SK-N-SH (cell line): Measurements from ENCODE around the gene ARHGAP15. TPM values are rescaled to one million over a fixed set of nuclear protein-coding genes. Genes with fewer than 3 reads are reported as not detected.

Experiments used
- CTCF ChIA-PET: fragments of 300-600, 350-600 bp; formaldehyde crosslinking; extraction: SDS; loops from one replicate; lab custom pipeline; 2021; lab: Yijun Ruan, JAX
- POLR2A ChIA-PET: fragments of 350-600 bp; sonication (Branson Sonifier 250); formaldehyde crosslinking; extraction: SDS; loops from one replicate; lab custom pipeline; 2020; ENCODE audit warnings: antibody characterized with exemption, inconsistent platforms; lab: Yijun Ruan, JAX
- DNase-seq: peaks from one replicate; pipeline ENCODE4 v3.0.0; 2012
- H2AFZ ChIP-seq: fragments of 200-600 bp; sonication (generic); 2 replicates; pipeline ENCODE4 v1.8.1; 2016; ENCODE audit warnings: antibody characterized with exemption, mild to moderate bottlenecking, low read depth
- H3F3A ChIP-seq: fragments of 200-600 bp; sonication (generic); replicated peaks from 2 replicates; pipeline ENCODE3; 2016; ENCODE audit warnings: antibody characterized with exemption, mild to moderate bottlenecking; ENCODE audit not compliant: insufficient read depth
- H3K27ac ChIP-seq, 2 experiments: fragments of 200-500 bp in 1 of 2; fragments of 200-600 bp in 1 of 2; sonication (Bioruptor generic) in 1 of 2; sonication (generic), shearing (Covaris generic) in 1 of 2; 2 replicates each; pipeline versions ENCODE4 v1.5.1 to v1.6.1; 2014 to 2016; ENCODE audit warnings: low read depth in 2 of 2, inconsistent platforms in 1 of 2, low read length in 1 of 2, mild to moderate bottlenecking in 1 of 2, mixed read lengths in 1 of 2
- H3K27me3 ChIP-seq: fragments of 200-600 bp; sonication (generic), shearing (Covaris generic); 2 replicates; pipeline ENCODE4 v1.6.1; 2016; ENCODE audit warnings: mixed run types; ENCODE audit not compliant: insufficient read depth
- H3K36me3 ChIP-seq, 2 experiments: fragments of 200-500 bp in 1 of 2; fragments of 200-600 bp in 1 of 2; sonication (Bioruptor generic) in 1 of 2; sonication (generic) in 1 of 2; replicated peaks in 1 of 2; 2 replicates each; pipeline versions ENCODE3 to v1.5.1; 2014 to 2016; ENCODE audit warnings: low read length in 1 of 2, mild to moderate bottlenecking in 1 of 2; ENCODE audit not compliant: insufficient read depth in 2 of 2, control insufficient read depth in 1 of 2
- H3K4me1 ChIP-seq, 2 experiments: fragments of 200-500 bp in 1 of 2; fragments of 200-600 bp in 1 of 2; sonication (Bioruptor generic) in 1 of 2; sonication (generic), shearing (Covaris generic) in 1 of 2; 2 replicates each; pipeline versions ENCODE4 v1.5.1 to v1.6.1; 2014 to 2016; ENCODE audit warnings: low read depth in 1 of 2, low read length in 1 of 2, mixed run types in 1 of 2; ENCODE audit not compliant: insufficient read depth in 2 of 2, control insufficient read depth in 1 of 2
- H3K4me2 ChIP-seq: fragments of 200-600 bp; sonication (generic), shearing (Covaris generic); 2 replicates; pipeline ENCODE4 v1.6.1; 2017; ENCODE audit warnings: mixed run types
- H3K4me3 ChIP-seq, 2 experiments: fragments of 200-500 bp in 1 of 2; fragments of 200-600 bp in 1 of 2; sonication (Bioruptor generic) in 1 of 2; sonication (generic), shearing (Covaris generic) in 1 of 2; 2 replicates each; pipeline versions ENCODE4 v1.5.1 to v1.8.1; 2014 to 2016; ENCODE audit warnings: low read depth in 2 of 2, inconsistent platforms in 1 of 2, low read length in 1 of 2, mild to moderate bottlenecking in 1 of 2, mixed read lengths in 1 of 2, moderate library complexity in 1 of 2
- H3K79me2 ChIP-seq: fragments of 200-600 bp; sonication (generic); 2 replicates; pipeline ENCODE4 v1.8.1; 2017; ENCODE audit warnings: mild to moderate bottlenecking; ENCODE audit not compliant: insufficient read depth
- H3K9ac ChIP-seq: fragments of 200-600 bp; sonication (generic); 2 replicates; pipeline ENCODE4 v1.6.1; 2017; ENCODE audit warnings: mixed run types
- H3K9me2 ChIP-seq: fragments of 200-600 bp; sonication (generic); 2 replicates; pipeline ENCODE4 v1.6.1; 2017; ENCODE audit warnings: mixed run types
- H3K9me3 ChIP-seq: fragments of 200-600 bp; sonication (generic); 2 replicates; pipeline ENCODE4 v1.6.1; 2017; ENCODE audit warnings: mixed run types, mild to moderate bottlenecking, moderate library complexity
- H4K20me1 ChIP-seq: fragments of 200-600 bp; sonication (generic); 2 replicates; pipeline ENCODE4 v1.6.1; 2017; ENCODE audit warnings: mild to moderate bottlenecking, mixed run types; ENCODE audit not compliant: insufficient read depth
- FOXJ3 ChIP-seq: sonication (generic); formaldehyde crosslinking; IDR thresholded peaks from 2 replicates; pipeline ENCODE4 v1.5.1; 2020; ENCODE audit warnings: mild to moderate bottlenecking, missing genetic modification reagents
- GABPA ChIP-seq: IDR thresholded peaks from 2 replicates; pipeline ENCODE4 v1.4.0; 2012; ENCODE audit warnings: low read depth, mild to moderate bottlenecking
- JUND ChIP-seq: IDR thresholded peaks from 2 replicates; pipeline ENCODE4 v1.4.0; 2012
- POLR2AphosphoS5 ChIP-seq: IDR thresholded peaks from 2 replicates; pipeline ENCODE4 v1.6.1; 2012; ENCODE audit warnings: low read depth, low read length
- RCOR1 ChIP-seq: fragments of 150-350 bp; IDR thresholded peaks from 2 replicates; pipeline ENCODE4 v1.6.1; 2017; ENCODE audit warnings: antibody characterized with exemption, low read length
- RXRA ChIP-seq: IDR thresholded peaks from 2 replicates; pipeline ENCODE4 v1.4.0; 2012; ENCODE audit warnings: low read depth, mild to moderate bottlenecking, borderline replicate concordance
- SMC3 ChIP-seq: IDR thresholded peaks from 2 replicates; pipeline ENCODE4 v1.6.1; 2012; ENCODE audit warnings: low read depth, low read length, improper control_type of control experiment
- TEAD4 ChIP-seq: IDR thresholded peaks from 2 replicates; pipeline ENCODE4 v1.4.0; 2012; ENCODE audit warnings: mild to moderate bottlenecking, borderline replicate concordance; ENCODE audit not compliant: insufficient read depth
- YY1 ChIP-seq: IDR thresholded peaks from 2 replicates; pipeline ENCODE4 v1.4.0; 2012; ENCODE audit warnings: low read depth, mild to moderate bottlenecking
- WGBS: methylation state at CpG from one replicate; pipeline ENCODE4 v1.1.6; 2017; ENCODE audit warnings: low lambda C conversion rate; 5-methylcytosine and 5-hydroxymethylcytosine counted together
- polyA plus RNA-seq, 3 experiments: library from polyadenylated mRNA; depleted of rRNA; stranded (reverse); fragments of >200 nt; gene quantifications; 2 replicates each; pipeline ENCODE4 v1.2.3, GENCODE V29; 2012
- TF ChIP-seq, protein P1 (sequence below): IDR thresholded peaks from 2 replicates; pipeline ENCODE4 v1.6.1; 2012; ENCODE audit warnings: mild to moderate bottlenecking, low read depth, low read length, moderate library complexity
- TF ChIP-seq, protein P2 (sequence below): IDR thresholded peaks from 2 replicates; pipeline ENCODE4 v1.4.0; 2012; ENCODE audit warnings: low read depth, borderline replicate concordance
- TF ChIP-seq, protein P3 (sequence below): IDR thresholded peaks from 2 replicates; pipeline ENCODE4; 2012
- TF ChIP-seq, protein P4 (sequence below): fragments of 200-600 bp; sonication (generic); IDR thresholded peaks from 2 replicates; pipeline ENCODE4 v1.6.1; 2017; ENCODE audit warnings: antibody characterized with exemption, mild to moderate bottlenecking, moderate library complexity
- TF ChIP-seq, protein P5 (sequence below): IDR thresholded peaks from 2 replicates; pipeline ENCODE4 v1.4.0; 2012; ENCODE audit warnings: low read depth
- TF ChIP-seq, protein P6 (sequence below): IDR thresholded peaks from 2 replicates; pipeline ENCODE4 v1.4.0; 2012; ENCODE audit warnings: low read depth, borderline replicate concordance

ARHGAP15 gene
- polyA plus RNA-seq, 1 of the 3 experiments (the other 2 are of a cell fraction) = not detected

DNA sequence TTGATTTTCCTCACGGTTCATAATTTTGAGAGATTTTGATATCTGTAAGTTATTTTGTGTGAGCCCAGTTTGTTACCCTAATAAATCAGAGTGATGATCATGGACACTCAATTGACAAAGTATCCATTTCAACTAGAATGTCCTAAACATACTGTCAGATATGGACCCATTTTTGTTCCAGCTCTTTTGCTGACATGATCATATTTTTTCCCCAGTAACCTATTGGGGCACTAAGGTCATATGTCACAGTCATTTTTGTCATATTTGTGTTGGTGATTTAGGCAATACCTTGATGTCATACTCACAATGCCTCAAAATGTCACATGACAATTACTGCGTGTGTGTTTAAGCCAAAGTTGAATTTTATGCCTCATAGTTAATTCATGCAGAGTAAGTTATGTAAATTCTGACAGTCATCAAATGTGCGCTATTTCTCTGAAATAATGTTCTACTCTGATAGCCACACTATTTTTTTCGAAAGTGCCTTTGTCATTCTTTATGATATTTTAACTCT is 218.7 kb downstream of the ARHGAP15 start:
- Histone ChIP-seq H3K36me3 (no peaks in the 10 kb centered on the region), H3K4me2 (no peak overlapping the region), H3K9me3 (peaks cover 5% of the 10 kb centered on the region; the same call in 1 of the 2 replicates), H4K20me1 (no peaks in the 10 kb centered on the region), H3K27ac (peak overlapping the region in 1 of 2 experiments; percentile 67; a peak in 1 of 4 replicates), H3K79me2 (no peaks in the 10 kb centered on the region), H3K4me1 (peaks cover 0 to 5% of the 10 kb centered on the region in 2 experiments; a peak in 2 of 4 replicates), H3K27me3 (no peaks in the 10 kb centered on the region), H3K4me3 (no peak overlapping the region), H3K9me2 (no peaks in the 10 kb centered on the region), H3K9ac (no peak overlapping the region), H3F3A (no peaks in the 10 kb centered on the region)
- CTCF ChIA-PET = interaction anchor here (1.3 kb wide), 1 partner anchor 13 kb away, joined by 3 read pairs; no protein-coding TSS in a partner anchor
- no peak for DNase-seq
- 75% methylated on average over 4 of the region's 4 CpGs for WGBS
- TF ChIP-seq RXRA = no peak
- TF ChIP-seq, all 33 proteins: peak for 0
- H2AFZ ChIP-seq = no peak overlapping the region
- POLR2A ChIA-PET = no interaction called here

DNA sequence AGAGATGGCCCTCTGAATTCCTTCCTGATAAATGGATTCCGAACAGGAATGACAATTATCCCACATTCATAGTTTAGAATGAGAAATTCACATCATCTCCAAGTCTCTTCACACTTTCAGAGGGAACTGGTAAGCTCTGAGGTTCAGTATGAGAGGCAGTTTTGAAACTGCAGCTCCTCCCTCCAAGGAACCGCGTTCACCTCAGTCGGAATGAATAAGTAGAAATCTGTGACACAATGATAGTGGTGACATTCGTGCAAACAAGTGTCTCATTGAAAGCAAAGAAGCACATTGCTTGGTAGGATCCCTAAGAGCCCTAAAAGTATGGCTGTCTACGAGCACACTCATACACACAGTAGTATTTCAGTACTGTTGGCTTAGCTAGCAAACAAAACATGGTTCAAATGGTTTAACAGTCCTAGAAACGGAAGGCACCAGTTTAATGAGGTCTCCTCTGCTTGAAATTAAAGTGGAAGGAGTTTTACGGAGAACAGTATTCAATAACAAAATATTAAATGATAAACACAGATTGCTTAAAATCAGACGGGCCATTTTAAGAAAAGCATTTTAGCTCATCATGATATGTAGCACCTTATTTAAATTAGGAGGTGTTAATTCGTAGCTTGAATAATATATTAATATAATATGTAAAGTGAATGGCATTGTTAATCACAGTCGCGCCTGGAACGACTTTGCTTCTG is 225.0 kb downstream of the ARHGAP15 start:
- no peak overlapping the region for H3K9ac ChIP-seq
- H3K27me3 ChIP-seq = no peaks in the 10 kb centered on the region
- DNase-seq = no peak
- H4K20me1 ChIP-seq = no peaks in the 10 kb centered on the region
- no peak overlapping the region for H3K4me3 ChIP-seq
- H3F3A ChIP-seq = no peaks in the 10 kb centered on the region
- peaks cover 0 to 18% of the 10 kb centered on the region in 2 experiments; a peak in 2 of 4 replicates for H3K4me1 ChIP-seq
- no peak overlapping the region for H2AFZ ChIP-seq
- H3K79me2 ChIP-seq = no peaks in the 10 kb centered on the region
- 74% methylated on average over 13 of the region's 13 CpGs for WGBS
- H3K9me3 ChIP-seq = peaks cover 5% of the 10 kb centered on the region; the same call in 1 of the 2 replicates
- H3K27ac ChIP-seq = no peak overlapping the region
- ChIA-PET CTCF (interaction anchor here (0.6 to 1.1 kb wide), 2 partner anchors 192 to 267 kb away, joined by 3 read pairs; no protein-coding TSS in a partner anchor), POLR2A (no interaction called here)
- no peak overlapping the region for H3K4me2 ChIP-seq
- no peaks in the 10 kb centered on the region for H3K9me2 ChIP-seq
- H3K36me3 ChIP-seq = peaks cover 0 to under 1% of the 10 kb centered on the region in 2 experiments
- TF ChIP-seq, protein P1, sequence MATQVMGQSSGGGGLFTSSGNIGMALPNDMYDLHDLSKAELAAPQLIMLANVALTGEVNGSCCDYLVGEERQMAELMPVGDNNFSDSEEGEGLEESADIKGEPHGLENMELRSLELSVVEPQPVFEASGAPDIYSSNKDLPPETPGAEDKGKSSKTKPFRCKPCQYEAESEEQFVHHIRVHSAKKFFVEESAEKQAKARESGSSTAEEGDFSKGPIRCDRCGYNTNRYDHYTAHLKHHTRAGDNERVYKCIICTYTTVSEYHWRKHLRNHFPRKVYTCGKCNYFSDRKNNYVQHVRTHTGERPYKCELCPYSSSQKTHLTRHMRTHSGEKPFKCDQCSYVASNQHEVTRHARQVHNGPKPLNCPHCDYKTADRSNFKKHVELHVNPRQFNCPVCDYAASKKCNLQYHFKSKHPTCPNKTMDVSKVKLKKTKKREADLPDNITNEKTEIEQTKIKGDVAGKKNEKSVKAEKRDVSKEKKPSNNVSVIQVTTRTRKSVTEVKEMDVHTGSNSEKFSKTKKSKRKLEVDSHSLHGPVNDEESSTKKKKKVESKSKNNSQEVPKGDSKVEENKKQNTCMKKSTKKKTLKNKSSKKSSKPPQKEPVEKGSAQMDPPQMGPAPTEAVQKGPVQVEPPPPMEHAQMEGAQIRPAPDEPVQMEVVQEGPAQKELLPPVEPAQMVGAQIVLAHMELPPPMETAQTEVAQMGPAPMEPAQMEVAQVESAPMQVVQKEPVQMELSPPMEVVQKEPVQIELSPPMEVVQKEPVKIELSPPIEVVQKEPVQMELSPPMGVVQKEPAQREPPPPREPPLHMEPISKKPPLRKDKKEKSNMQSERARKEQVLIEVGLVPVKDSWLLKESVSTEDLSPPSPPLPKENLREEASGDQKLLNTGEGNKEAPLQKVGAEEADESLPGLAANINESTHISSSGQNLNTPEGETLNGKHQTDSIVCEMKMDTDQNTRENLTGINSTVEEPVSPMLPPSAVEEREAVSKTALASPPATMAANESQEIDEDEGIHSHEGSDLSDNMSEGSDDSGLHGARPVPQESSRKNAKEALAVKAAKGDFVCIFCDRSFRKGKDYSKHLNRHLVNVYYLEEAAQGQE = no peak
- TF ChIP-seq, protein P2, sequence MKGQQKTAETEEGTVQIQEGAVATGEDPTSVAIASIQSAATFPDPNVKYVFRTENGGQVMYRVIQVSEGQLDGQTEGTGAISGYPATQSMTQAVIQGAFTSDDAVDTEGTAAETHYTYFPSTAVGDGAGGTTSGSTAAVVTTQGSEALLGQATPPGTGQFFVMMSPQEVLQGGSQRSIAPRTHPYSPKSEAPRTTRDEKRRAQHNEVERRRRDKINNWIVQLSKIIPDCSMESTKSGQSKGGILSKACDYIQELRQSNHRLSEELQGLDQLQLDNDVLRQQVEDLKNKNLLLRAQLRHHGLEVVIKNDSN = no peak
- no peak for TF ChIP-seq JUND
- TF ChIP-seq, protein P3, sequence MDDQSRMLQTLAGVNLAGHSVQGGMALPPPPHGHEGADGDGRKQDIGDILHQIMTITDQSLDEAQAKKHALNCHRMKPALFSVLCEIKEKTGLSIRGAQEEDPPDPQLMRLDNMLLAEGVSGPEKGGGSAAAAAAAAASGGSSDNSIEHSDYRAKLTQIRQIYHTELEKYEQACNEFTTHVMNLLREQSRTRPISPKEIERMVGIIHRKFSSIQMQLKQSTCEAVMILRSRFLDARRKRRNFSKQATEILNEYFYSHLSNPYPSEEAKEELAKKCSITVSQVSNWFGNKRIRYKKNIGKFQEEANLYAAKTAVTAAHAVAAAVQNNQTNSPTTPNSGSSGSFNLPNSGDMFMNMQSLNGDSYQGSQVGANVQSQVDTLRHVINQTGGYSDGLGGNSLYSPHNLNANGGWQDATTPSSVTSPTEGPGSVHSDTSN = no peak
- no peak for TF ChIP-seq GABPA
- TF ChIP-seq, protein P4, sequence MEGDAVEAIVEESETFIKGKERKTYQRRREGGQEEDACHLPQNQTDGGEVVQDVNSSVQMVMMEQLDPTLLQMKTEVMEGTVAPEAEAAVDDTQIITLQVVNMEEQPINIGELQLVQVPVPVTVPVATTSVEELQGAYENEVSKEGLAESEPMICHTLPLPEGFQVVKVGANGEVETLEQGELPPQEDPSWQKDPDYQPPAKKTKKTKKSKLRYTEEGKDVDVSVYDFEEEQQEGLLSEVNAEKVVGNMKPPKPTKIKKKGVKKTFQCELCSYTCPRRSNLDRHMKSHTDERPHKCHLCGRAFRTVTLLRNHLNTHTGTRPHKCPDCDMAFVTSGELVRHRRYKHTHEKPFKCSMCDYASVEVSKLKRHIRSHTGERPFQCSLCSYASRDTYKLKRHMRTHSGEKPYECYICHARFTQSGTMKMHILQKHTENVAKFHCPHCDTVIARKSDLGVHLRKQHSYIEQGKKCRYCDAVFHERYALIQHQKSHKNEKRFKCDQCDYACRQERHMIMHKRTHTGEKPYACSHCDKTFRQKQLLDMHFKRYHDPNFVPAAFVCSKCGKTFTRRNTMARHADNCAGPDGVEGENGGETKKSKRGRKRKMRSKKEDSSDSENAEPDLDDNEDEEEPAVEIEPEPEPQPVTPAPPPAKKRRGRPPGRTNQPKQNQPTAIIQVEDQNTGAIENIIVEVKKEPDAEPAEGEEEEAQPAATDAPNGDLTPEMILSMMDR = no peak
- TF ChIP-seq RCOR1 = no peak
- no peak for TF ChIP-seq POLR2AphosphoS5
- TF ChIP-seq YY1 = no peak
- no peak for TF ChIP-seq TEAD4
- TF ChIP-seq, protein P5, sequence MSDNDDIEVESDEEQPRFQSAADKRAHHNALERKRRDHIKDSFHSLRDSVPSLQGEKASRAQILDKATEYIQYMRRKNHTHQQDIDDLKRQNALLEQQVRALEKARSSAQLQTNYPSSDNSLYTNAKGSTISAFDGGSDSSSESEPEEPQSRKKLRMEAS = no peak
- no peak for TF ChIP-seq SMC3
- TF ChIP-seq, protein P6, sequence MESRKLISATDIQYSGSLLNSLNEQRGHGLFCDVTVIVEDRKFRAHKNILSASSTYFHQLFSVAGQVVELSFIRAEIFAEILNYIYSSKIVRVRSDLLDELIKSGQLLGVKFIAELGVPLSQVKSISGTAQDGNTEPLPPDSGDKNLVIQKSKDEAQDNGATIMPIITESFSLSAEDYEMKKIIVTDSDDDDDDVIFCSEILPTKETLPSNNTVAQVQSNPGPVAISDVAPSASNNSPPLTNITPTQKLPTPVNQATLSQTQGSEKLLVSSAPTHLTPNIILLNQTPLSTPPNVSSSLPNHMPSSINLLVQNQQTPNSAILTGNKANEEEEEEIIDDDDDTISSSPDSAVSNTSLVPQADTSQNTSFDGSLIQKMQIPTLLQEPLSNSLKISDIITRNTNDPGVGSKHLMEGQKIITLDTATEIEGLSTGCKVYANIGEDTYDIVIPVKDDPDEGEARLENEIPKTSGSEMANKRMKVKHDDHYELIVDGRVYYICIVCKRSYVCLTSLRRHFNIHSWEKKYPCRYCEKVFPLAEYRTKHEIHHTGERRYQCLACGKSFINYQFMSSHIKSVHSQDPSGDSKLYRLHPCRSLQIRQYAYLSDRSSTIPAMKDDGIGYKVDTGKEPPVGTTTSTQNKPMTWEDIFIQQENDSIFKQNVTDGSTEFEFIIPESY = no peak
- no peak for TF ChIP-seq FOXJ3 (CRISPR knock-in tag)
